Mesenchymal stem cell (in vitro differentiated cells and primary cell): ENCODE measurements around the gene B4GALNT2.

Experiments used
- DNase-seq: peaks from one replicate; pipeline ENCODE4 v3.0.0-alpha.2; 2013
- H2AFZ ChIP-seq: one replicate; pipeline ENCODE4 v1.6.1; 2013; ENCODE audit warnings: low read depth, mild to moderate bottlenecking, control low read depth, inconsistent platforms, low read length, moderate library complexity
- H2AK5ac ChIP-seq: 2 replicates; pipeline ENCODE4 v1.6.1; 2013; ENCODE audit warnings: low read length, moderate library complexity, mild to moderate bottlenecking, inconsistent platforms; ENCODE audit not compliant: severe bottlenecking
- H2BK120ac ChIP-seq: one replicate; pipeline ENCODE4 v1.6.1; 2013; ENCODE audit warnings: low read depth, mild to moderate bottlenecking, inconsistent platforms, low read length, moderate library complexity
- H2BK12ac ChIP-seq, 2 experiments: one replicate each; pipeline ENCODE4 v1.6.1; 2013; ENCODE audit warnings: inconsistent platforms in 2 of 2, low read length in 2 of 2, mild to moderate bottlenecking in 2 of 2, moderate library complexity in 2 of 2, control low read depth in 1 of 2
- H2BK15ac ChIP-seq: one replicate; pipeline ENCODE4 v1.6.1; 2013; ENCODE audit warnings: mild to moderate bottlenecking, low read depth, inconsistent platforms; ENCODE audit not compliant: poor library complexity, severe bottlenecking
- H2BK5ac ChIP-seq: 2 replicates; pipeline ENCODE4 v1.6.1; 2013; ENCODE audit warnings: low read depth, mild to moderate bottlenecking, low read length, control low read depth, inconsistent platforms; ENCODE audit not compliant: poor library complexity, severe bottlenecking
- H3K14ac ChIP-seq, 2 experiments: one replicate each; pipeline ENCODE4 v1.6.1; 2013; ENCODE audit warnings: inconsistent platforms in 2 of 2, low read length in 2 of 2, control low read depth in 1 of 2, mild to moderate bottlenecking in 1 of 2, moderate library complexity in 1 of 2
- H3K18ac ChIP-seq, 2 experiments: one replicate each; pipeline ENCODE4 v1.6.1; 2013; ENCODE audit warnings: inconsistent platforms in 2 of 2, low read length in 2 of 2, control low read depth in 1 of 2, low read depth in 1 of 2, mild to moderate bottlenecking in 1 of 2
- H3K23ac ChIP-seq, 2 experiments: one replicate each; pipeline ENCODE4 v1.6.1; 2013; ENCODE audit warnings: inconsistent platforms in 2 of 2, low read length in 2 of 2, mild to moderate bottlenecking in 2 of 2, moderate library complexity in 2 of 2, control low read depth in 1 of 2
- H3K27ac ChIP-seq: 2 replicates; pipeline ENCODE4 v1.5.1; 2013; ENCODE audit warnings: mild to moderate bottlenecking, moderate library complexity, low read length, control low read depth, inconsistent platforms; ENCODE audit not compliant: poor library complexity, severe bottlenecking
- H3K27me3 ChIP-seq, 2 experiments: 2 replicates each; pipeline versions ENCODE4 v1.6.1 to v1.7.0; 2013; ENCODE audit warnings: low read length in 2 of 2, mild to moderate bottlenecking in 2 of 2, moderate library complexity in 2 of 2, control low read depth in 1 of 2, inconsistent platforms in 1 of 2; ENCODE audit not compliant: control insufficient read depth in 1 of 2, insufficient read depth in 1 of 2
- H3K36me3 ChIP-seq, 2 experiments: 2 replicates each; pipeline versions ENCODE4 v1.6.1 to v1.7.0; 2013; ENCODE audit warnings: low read length in 2 of 2, control low read depth in 1 of 2, inconsistent platforms in 1 of 2, low read depth in 1 of 2, mild to moderate bottlenecking in 1 of 2; ENCODE audit not compliant: insufficient read depth in 2 of 2, control insufficient read depth in 1 of 2
- H3K4ac ChIP-seq, 2 experiments: one replicate each; pipeline ENCODE4 v1.6.1; 2013; ENCODE audit warnings: inconsistent platforms in 2 of 2, low read length in 2 of 2, mild to moderate bottlenecking in 2 of 2, moderate library complexity in 2 of 2, control low read depth in 1 of 2, low read depth in 1 of 2
- H3K4me1 ChIP-seq: 2 replicates; pipeline ENCODE4 v1.6.1; 2013; ENCODE audit warnings: low read depth, low read length, control low read depth; ENCODE audit not compliant: control insufficient read depth, insufficient read depth
- H3K4me2 ChIP-seq: 2 replicates; pipeline ENCODE4 v1.6.1; 2013; ENCODE audit warnings: low read length, mild to moderate bottlenecking, inconsistent platforms; ENCODE audit not compliant: poor library complexity, severe bottlenecking
- H3K4me3 ChIP-seq, 2 experiments: 2 replicates each; pipeline versions ENCODE4 v1.5.1 to v1.7.0; 2013; ENCODE audit warnings: low read length in 2 of 2, mild to moderate bottlenecking in 2 of 2, control low read depth in 1 of 2, low read depth in 1 of 2; ENCODE audit not compliant: insufficient read depth in 1 of 2
- H3K79me1 ChIP-seq: replicated peaks from 2 replicates; pipeline ENCODE4 v1.6.1; 2013; ENCODE audit warnings: mild to moderate bottlenecking, control low read depth, low read length, inconsistent platforms; ENCODE audit not compliant: poor library complexity, severe bottlenecking
- H3K9ac ChIP-seq: 2 replicates; pipeline ENCODE4 v1.7.0; 2013; ENCODE audit warnings: mild to moderate bottlenecking, low read length, moderate library complexity
- H3K9me3 ChIP-seq: 2 replicates; pipeline ENCODE4 v1.7.0; 2013; ENCODE audit warnings: mild to moderate bottlenecking, low read length; ENCODE audit not compliant: control insufficient read depth
- H4K8ac ChIP-seq: one replicate; pipeline ENCODE4 v1.6.1; 2013; ENCODE audit warnings: inconsistent platforms, mild to moderate bottlenecking, low read length, moderate library complexity
- H4K91ac ChIP-seq: one replicate; pipeline ENCODE4 v1.6.1; 2013; ENCODE audit warnings: mild to moderate bottlenecking, low read length, inconsistent platforms
- WGBS: methylation state at CpG from one replicate; pipeline ENCODE4 v1.1.7; 2013; ENCODE audit warnings: mixed read lengths; 5-methylcytosine and 5-hydroxymethylcytosine counted together

Gene B4GALNT2

DNA sequence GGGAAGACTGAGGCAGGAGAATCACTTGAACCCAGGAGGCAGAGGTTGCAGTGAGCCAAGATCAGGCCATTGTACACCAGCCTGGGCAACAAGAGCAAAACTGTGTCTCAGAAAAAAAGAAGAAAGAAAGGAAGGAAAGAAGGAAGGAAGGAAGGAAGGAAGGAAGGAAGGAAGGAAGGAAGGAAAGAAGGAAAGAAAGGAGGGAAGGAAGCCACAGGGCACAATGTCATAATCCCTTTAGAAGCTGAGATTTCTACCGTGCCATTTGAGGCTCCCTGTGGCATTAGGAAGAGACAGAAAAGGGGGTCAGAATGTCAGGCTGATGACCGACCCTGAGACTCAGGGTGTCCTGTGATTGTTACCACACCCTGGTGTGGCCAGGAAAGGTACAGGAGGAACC, 71.2 kb downstream of the B4GALNT2 start:
- Histone ChIP-seq H3K14ac (no peak overlapping the region), H3K36me3 (no peaks in the 10 kb centered on the region), H3K23ac (no peak overlapping the region), H3K27me3 (peaks cover 0 to 24% of the 10 kb centered on the region in 2 experiments), H3K27ac (no peak overlapping the region), H3K4me3 (no peak overlapping the region), H3K9ac (no peak overlapping the region), H3K4me2 (no peak overlapping the region), H3K4me1 (no peaks in the 10 kb centered on the region), H2BK12ac (no peak overlapping the region), H3K9me3 (no peaks in the 10 kb centered on the region), H3K79me1 (no peaks in the 10 kb centered on the region), H4K8ac (no peak overlapping the region), H2BK5ac (no peak overlapping the region), H2BK15ac (no peak overlapping the region), H3K4ac (no peak overlapping the region), H2AFZ (no peak overlapping the region), H2BK120ac (no peak overlapping the region), H3K18ac (no peak overlapping the region), H2AK5ac (no peak overlapping the region), H4K91ac (no peak overlapping the region)
- WGBS: 89% methylated on average over 2 of the region's 2 CpGs
- DNase-seq: no peak

DNA sequence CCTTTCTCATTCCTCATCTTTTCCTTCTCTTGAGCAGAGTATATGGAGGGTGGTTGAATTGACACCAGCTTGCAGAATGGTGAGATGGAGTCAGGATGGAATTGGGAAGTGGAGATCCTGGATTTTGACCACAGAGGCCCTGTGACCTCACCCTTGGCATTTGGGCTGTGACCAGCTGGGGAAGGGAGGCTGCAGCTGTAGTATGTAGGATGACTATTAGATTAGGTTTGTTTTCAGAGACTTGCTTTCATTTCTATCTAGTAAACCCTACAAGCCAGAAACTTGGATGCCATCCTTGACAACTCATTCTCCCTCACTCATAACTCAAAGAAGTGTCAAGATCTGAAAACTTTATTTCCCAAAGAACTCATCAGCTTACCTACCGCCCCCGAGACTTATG, 71.9 kb downstream of the B4GALNT2 start:
- H3K4me3 ChIP-seq: no peak overlapping the region
- no peak overlapping the region for H4K91ac ChIP-seq
- H3K18ac ChIP-seq: no peak overlapping the region
- H3K9ac ChIP-seq: no peak overlapping the region
- no peak overlapping the region for H2BK5ac ChIP-seq
- no peak overlapping the region for H4K8ac ChIP-seq
- 92% methylated on average over 2 of the region's 2 CpGs for WGBS
- no peak overlapping the region for H2BK120ac ChIP-seq
- H3K4me2 ChIP-seq: no peak overlapping the region
- H3K27ac ChIP-seq: no peak overlapping the region
- H2BK15ac ChIP-seq: no peak overlapping the region
- H2AK5ac ChIP-seq: no peak overlapping the region
- no peaks in the 10 kb centered on the region for H3K36me3 ChIP-seq
- H3K4me1 ChIP-seq: peaks cover 4% of the 10 kb centered on the region
- no peak overlapping the region for H2BK12ac ChIP-seq
- DNase-seq: no peak
- no peak overlapping the region for H3K23ac ChIP-seq
- H2AFZ ChIP-seq: no peak overlapping the region
- no peaks in the 10 kb centered on the region for H3K9me3 ChIP-seq
- no peak overlapping the region for H3K4ac ChIP-seq
- peaks cover 0 to 32% of the 10 kb centered on the region in 2 experiments for H3K27me3 ChIP-seq
- no peak overlapping the region for H3K14ac ChIP-seq
- H3K79me1 ChIP-seq: no peaks in the 10 kb centered on the region

DNA sequence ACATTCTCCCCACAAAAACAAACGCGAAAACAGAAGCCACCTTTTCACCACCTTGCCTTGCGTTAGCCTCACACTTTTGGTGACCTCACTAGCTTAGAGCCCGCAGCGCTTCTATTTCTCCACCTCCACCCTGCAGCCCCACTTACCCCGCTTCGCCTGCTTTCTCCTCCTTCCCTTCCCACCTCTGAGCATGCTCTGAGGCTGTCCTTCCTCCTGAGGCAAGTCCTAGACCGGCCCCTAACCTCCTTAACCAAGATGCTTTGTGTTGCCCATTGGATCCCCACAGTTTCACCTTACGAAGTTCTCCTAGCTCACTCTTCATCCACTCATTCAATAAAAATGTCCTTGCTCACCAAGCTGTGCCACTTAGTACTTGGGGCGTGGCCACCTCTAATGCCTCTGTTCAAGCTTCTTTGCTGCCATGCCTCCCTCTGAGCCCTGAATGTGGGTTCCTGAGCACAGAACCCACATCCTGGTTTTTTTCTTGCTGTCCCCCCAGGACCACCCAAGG, 76.5 kb downstream of the B4GALNT2 start:
- Histone ChIP-seq H3K9ac (no peak overlapping the region), H2BK12ac (peak overlapping the region in 1 of 2 experiments; percentile 55), H3K27me3 (peaks cover 0 to 60% of the 10 kb centered on the region in 2 experiments), H3K4ac (no peak overlapping the region), H2AFZ (no peak overlapping the region), H4K91ac (no peak overlapping the region), H3K14ac (no peak overlapping the region), H3K4me3 (no peak overlapping the region), H3K4me1 (peaks cover 20% of the 10 kb centered on the region), H3K4me2 (no peak overlapping the region), H3K23ac (no peak overlapping the region), H3K18ac (no peak overlapping the region), H2BK15ac (no peak overlapping the region), H4K8ac (no peak overlapping the region), H3K36me3 (no peaks in the 10 kb centered on the region), H2AK5ac (peak overlapping the region; percentile 11), H2BK5ac (no peak overlapping the region), H3K9me3 (no peaks in the 10 kb centered on the region), H3K79me1 (peaks cover 2% of the 10 kb centered on the region), H2BK120ac (no peak overlapping the region), H3K27ac (no peak overlapping the region)
- 90% methylated on average over 10 of the region's 10 CpGs for WGBS
- no peak for DNase-seq

DNA sequence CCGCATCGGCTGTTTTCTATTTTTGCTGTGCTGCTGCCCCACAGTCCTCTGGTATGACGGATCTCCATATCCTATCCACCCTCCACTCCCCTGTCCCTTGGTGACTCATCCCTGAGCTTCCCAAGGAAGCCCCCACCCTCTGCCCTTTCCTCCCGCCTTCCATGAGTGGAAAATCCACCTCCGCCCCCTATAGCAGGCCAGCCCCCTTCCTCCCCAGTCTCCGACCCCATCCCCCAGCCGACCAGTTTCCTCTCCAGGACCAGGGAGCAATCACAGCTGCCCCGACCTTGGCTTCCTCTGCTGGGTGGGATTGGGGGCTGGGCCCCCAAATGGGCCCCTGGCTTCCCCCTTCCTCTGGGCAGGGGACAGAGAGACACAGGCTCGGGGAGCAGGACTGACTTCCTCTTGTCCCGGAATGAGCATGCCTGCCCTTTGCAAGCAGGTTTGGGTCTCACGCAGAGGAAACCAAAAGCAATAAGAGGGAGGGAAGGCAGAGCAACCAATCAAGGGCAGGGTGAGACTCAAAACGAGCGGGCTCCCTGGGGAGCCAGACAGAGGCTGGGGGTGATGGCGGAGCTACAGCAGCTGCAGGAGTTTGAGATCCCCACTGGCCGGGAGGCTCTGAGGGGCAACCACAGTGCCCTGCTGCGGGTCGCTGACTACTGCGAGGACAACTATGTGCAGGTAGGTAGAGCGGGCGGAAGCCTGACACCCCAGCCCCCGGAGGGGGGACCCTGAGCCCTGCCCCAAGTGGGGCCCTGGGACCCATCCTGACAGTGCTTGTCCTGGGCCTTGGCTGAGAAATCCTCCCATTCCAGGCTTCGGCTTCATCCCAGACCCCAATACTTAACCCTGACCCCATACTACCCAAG, 77.8 kb downstream of the B4GALNT2 start, which contains the start of the genes ABI3 and GNGT2:
TSS of gene ABI3 (plus strand) at position 550 of the 872 bp plus-strand sequence. CDS start at position 568, 18 bp downstream.
TSS of gene GNGT2 (minus strand) at position 417 of the 872 bp plus-strand sequence. CDS start 3,152 bp downstream, outside the sequence.
- peak within 1 kb of the TSS; percentile 10 for H3K9ac ChIP-seq

More for the DNA sequence above, 77.8 kb downstream of the B4GALNT2 start, which contains the start of the genes ABI3 and GNGT2:
- Histone ChIP-seq H2BK120ac (peak within 1 kb of the TSS; percentile 50), H3K9me3 (no peaks in the 10 kb centered on the region), H3K18ac (peak within 1 kb of the TSS; percentile 12 to 93), H3K4ac (peak within 1 kb of the TSS; percentile 67 to 76), H3K4me2 (peak within 1 kb of the TSS; percentile 75), H3K4me1 (peaks cover 20% of the 10 kb centered on the region), H2BK12ac (peak within 1 kb of the TSS; percentile 55 to 70), H4K91ac (peak within 1 kb of the TSS; percentile 88), H2BK5ac (peak within 1 kb of the TSS; percentile 51), H3K79me1 (peaks cover 2% of the 10 kb centered on the region), H3K23ac (no peak within 1 kb of the TSS), H3K4me3 (peak within 1 kb of the TSS; percentile 3 to 23), H3K36me3 (no peaks in the 10 kb centered on the region), H2AFZ (peak within 1 kb of the TSS; percentile 44), H2BK15ac (peak within 1 kb of the TSS; percentile 70), H3K27ac (no peak within 1 kb of the TSS), H2AK5ac (peak within 1 kb of the TSS; percentile 73), H4K8ac (peak within 1 kb of the TSS; percentile 97), H3K14ac (peak within 1 kb of the TSS in 1 of 2 experiments; percentile 9), H3K27me3 (peaks cover 0 to 60% of the 10 kb centered on the region in 2 experiments)
- WGBS: 30% methylated on average over 22 of the region's 22 CpGs
- DNase-seq: peak; percentile 83
